DND-41 (cell line): Measurements from ENCODE around the gene KERA.

Source experiments
- ATAC-seq: fragments of 200-7000 bp; cut with Tn5 transposase; 3 replicates; pipeline ENCODE4 v1.9.1; 2021; ENCODE audit warnings: low read depth; ENCODE audit not compliant: insufficient read depth
- DNase-seq: peaks from one replicate; pipeline ENCODE4 v3.0.0-alpha.2; 2020
- H2AFZ ChIP-seq: 2 replicates; pipeline ENCODE4 v1.6.0; 2012; ENCODE audit warnings: low read depth, low read length
- H3K27ac ChIP-seq: 2 replicates; pipeline ENCODE4 v1.5.1; 2012; ENCODE audit warnings: low read length, inconsistent platforms
- H3K27me3 ChIP-seq: fragments of 200-600 bp; sonication (generic); 2 replicates; pipeline ENCODE4 v1.6.0; 2012; ENCODE audit warnings: low read length, mild to moderate bottlenecking, inconsistent platforms; ENCODE audit not compliant: insufficient read depth, poor library complexity
- H3K36me3 ChIP-seq: 2 replicates; pipeline ENCODE4 v1.5.1; 2012; ENCODE audit warnings: low read length, inconsistent platforms; ENCODE audit not compliant: insufficient read depth
- H3K4me1 ChIP-seq: 2 replicates; pipeline ENCODE4 v1.5.1; 2012; ENCODE audit warnings: mild to moderate bottlenecking, low read length; ENCODE audit not compliant: insufficient read depth
- H3K4me2 ChIP-seq: 2 replicates; pipeline ENCODE4 v1.6.0; 2012; ENCODE audit warnings: mild to moderate bottlenecking, moderate library complexity, low read length, inconsistent platforms; ENCODE audit not compliant: insufficient read depth
- H3K4me3 ChIP-seq, 2 experiments: fragments of 200-600 bp in 1 of 2; shearing (Covaris generic) in 1 of 2; 2 replicates each; pipeline ENCODE4 v1.5.1; 2012 to 2016; ENCODE audit warnings: inconsistent platforms in 2 of 2, low read length in 2 of 2, mild to moderate bottlenecking in 2 of 2, low read depth in 1 of 2, moderate library complexity in 1 of 2
- H3K79me2 ChIP-seq: 2 replicates; pipeline ENCODE4 v1.6.0; 2012; ENCODE audit warnings: low read length, inconsistent platforms; ENCODE audit not compliant: insufficient read depth
- H3K9ac ChIP-seq: 2 replicates; pipeline ENCODE4 v1.6.0; 2012; ENCODE audit warnings: low read depth, mild to moderate bottlenecking, inconsistent platforms, low read length, moderate library complexity
- H3K9me3 ChIP-seq: 2 replicates; pipeline ENCODE4 v1.5.1; 2012; ENCODE audit warnings: low read length, moderate library complexity, mild to moderate bottlenecking, inconsistent platforms; ENCODE audit not compliant: insufficient read depth, severe bottlenecking
- H4K20me1 ChIP-seq: 2 replicates; pipeline ENCODE4 v1.6.0; 2012; ENCODE audit warnings: low read length; ENCODE audit not compliant: insufficient read depth
- CTCF ChIP-seq: IDR thresholded peaks from 2 replicates; pipeline ENCODE4 v1.5.1; 2012; ENCODE audit warnings: borderline replicate concordance, low read length, moderate library complexity, mild to moderate bottlenecking; ENCODE audit not compliant: poor library complexity, severe bottlenecking; ENCODE audit errors: extremely low read depth
- EZH2 ChIP-seq: IDR thresholded peaks from 3 replicates; pipeline ENCODE4 v1.6.1; 2012; ENCODE audit warnings: borderline replicate concordance, low read depth, mild to moderate bottlenecking, moderate library complexity, low read length, inconsistent platforms; ENCODE audit not compliant: severe bottlenecking

KERA gene

DNA sequence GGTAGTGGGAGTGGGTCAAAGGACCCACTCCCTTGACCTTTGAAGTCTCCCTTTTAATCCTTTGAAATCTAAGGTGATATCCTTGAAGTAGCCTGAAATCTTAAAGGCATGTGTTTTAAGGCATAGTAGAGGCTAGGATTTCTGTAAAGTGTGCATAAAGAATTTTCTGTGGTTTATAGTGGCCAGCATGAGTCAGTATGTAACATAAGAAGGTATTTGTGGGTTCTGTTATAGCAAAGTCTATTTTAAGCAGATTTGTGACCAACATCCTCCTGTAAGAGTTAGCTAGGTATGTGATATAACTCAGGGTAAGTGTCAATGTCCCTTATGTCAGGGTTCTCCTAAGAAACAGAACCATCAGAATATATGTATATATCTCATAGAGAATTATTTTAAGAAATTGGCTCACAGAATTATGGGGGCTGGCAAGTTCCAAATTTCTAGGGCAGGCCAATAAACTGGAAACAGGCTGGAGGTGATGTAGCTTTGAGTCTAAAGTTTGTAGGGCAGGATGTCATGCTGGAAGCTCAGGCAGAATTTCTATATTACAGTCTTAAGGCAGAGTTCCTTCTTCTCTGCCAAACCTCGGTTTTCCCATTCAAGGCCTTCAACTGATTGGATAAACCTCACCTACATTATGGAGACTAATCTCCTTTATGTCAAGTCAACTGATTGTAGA is 34.4 kb downstream of the KERA start:
- Histone ChIP-seq H4K20me1 (no peaks in the 10 kb centered on the region), H3K9ac (no peak overlapping the region), H3K4me3 (no peak overlapping the region), H3K4me1 (no peaks in the 10 kb centered on the region), H3K4me2 (no peak overlapping the region), H3K27me3 (no peaks in the 10 kb centered on the region), H3K9me3 (no peaks in the 10 kb centered on the region), H2AFZ (no peak overlapping the region), H3K27ac (no peak overlapping the region), H3K36me3 (no peaks in the 10 kb centered on the region), H3K79me2 (no peaks in the 10 kb centered on the region)
- DNase-seq: no peak
- no peak for TF ChIP-seq EZH2
- TF ChIP-seq CTCF: no peak
- no peak for ATAC-seq

DNA sequence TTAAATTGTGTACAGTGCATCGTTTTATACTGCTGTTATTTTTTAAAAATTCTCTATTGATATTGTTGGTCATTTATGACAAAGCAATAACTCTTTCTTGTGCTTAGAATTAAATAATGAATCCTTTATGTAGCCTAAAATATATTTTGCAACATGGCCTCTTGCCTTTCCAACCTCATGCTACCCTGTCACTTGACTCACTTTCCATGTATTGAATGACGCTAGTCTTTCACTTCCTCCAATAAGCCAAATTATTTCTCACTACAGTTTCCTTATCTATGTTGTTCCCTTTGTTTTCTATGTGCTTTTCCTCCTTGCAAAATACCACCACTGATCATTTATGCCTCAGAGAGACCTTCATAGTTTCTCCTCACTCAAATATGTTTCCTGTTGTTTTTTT is 36.7 kb downstream of the KERA start:
- Histone ChIP-seq H3K4me3 (no peak overlapping the region), H3K79me2 (no peaks in the 10 kb centered on the region), H3K4me1 (no peaks in the 10 kb centered on the region), H3K36me3 (no peaks in the 10 kb centered on the region), H4K20me1 (no peaks in the 10 kb centered on the region), H3K9ac (no peak overlapping the region), H2AFZ (no peak overlapping the region), H3K27ac (no peak overlapping the region), H3K4me2 (no peak overlapping the region), H3K27me3 (no peaks in the 10 kb centered on the region), H3K9me3 (no peaks in the 10 kb centered on the region)
- DNase-seq: no peak
- TF ChIP-seq EZH2 (no peak), CTCF (no peak)
- no peak for ATAC-seq

- Histone ChIP-seq H3K79me2 (no peaks in the 10 kb centered on the region), H3K4me1 (no peaks in the 10 kb centered on the region), H4K20me1 (no peaks in the 10 kb centered on the region), H2AFZ (no peak overlapping the region), H3K9me3 (no peaks in the 10 kb centered on the region), H3K4me3 (no peak overlapping the region), H3K4me2 (no peak overlapping the region), H3K36me3 (no peaks in the 10 kb centered on the region), H3K9ac (no peak overlapping the region), H3K27ac (no peak overlapping the region), H3K27me3 (no peaks in the 10 kb centered on the region)
- DNase-seq: no peak
- no peak for ATAC-seq
- TF ChIP-seq EZH2: no peak
- TF ChIP-seq CTCF: no peak
Measured at GRCh38 chr12:91019455-91019854, 38.4 kb downstream of the KERA start.
